Activated CD8-positive, alpha-beta memory T cell treated with anti-CD3 and anti-CD28 coated beads, Interleukin-2, amount 10 ng/mL, durations not matched to agents 7 days and 5 days (primary cell): Measurements from ENCODE around the gene DHRSX. TPM values are rescaled to one million over a fixed set of nuclear protein-coding genes. Genes with fewer than 3 reads are reported as not detected.
"Not testable (repeated sequence)": the region's sequence is repeated elsewhere in the genome, so short reads cannot be mapped to it uniquely, and the experiment has no call there.

Source experiments
- ATAC-seq: fragments of 150-1000 bp; cut with Tn5 transposase; one replicate; pipeline ENCODE4 v1.10.0; 2021; ENCODE audit warnings: moderate library complexity
- CTCF ChIA-PET: fragments of 350-600 bp; sonication (Branson Sonifier 250); formaldehyde crosslinking; loops from one replicate; lab custom pipeline; 2021; ENCODE audit warnings: antibody characterized with exemption; lab: Charles Lee
- DNase-seq: peaks from one replicate; pipeline ENCODE4 v3.0.0-alpha.2; 2020
- H3K27ac Mint-ChIP-seq: one replicate; pipeline ENCODE4 v1.8.0; 2021; ENCODE audit warnings: mild to moderate bottlenecking, mixed read lengths
- H3K27me3 Mint-ChIP-seq: one replicate; pipeline ENCODE4 v1.8.0; 2021; ENCODE audit warnings: mixed read lengths
- H3K36me3 Mint-ChIP-seq: one replicate; pipeline ENCODE4 v1.8.0; 2021; ENCODE audit warnings: mild to moderate bottlenecking, mixed read lengths
- H3K4me1 Mint-ChIP-seq: one replicate; pipeline ENCODE4 v1.8.0; 2021; ENCODE audit warnings: mixed read lengths
- H3K4me3 Mint-ChIP-seq: one replicate; pipeline ENCODE4 v1.8.0; 2021; ENCODE audit warnings: mild to moderate bottlenecking, moderate library complexity, mixed read lengths
- H3K9me3 Mint-ChIP-seq: one replicate; pipeline ENCODE4 v1.8.0; 2022; ENCODE audit warnings: low read depth, mixed read lengths
- total RNA-seq, 2 experiments: library from RNA; stranded (reverse); gene quantifications; one replicate each; pipeline ENCODE4 v1.2.3, GENCODE V29; 2021

DHRSX gene
- total RNA-seq, 2 experiments from 2014 or later: 21.1 to 22.5 TPM

DNA sequence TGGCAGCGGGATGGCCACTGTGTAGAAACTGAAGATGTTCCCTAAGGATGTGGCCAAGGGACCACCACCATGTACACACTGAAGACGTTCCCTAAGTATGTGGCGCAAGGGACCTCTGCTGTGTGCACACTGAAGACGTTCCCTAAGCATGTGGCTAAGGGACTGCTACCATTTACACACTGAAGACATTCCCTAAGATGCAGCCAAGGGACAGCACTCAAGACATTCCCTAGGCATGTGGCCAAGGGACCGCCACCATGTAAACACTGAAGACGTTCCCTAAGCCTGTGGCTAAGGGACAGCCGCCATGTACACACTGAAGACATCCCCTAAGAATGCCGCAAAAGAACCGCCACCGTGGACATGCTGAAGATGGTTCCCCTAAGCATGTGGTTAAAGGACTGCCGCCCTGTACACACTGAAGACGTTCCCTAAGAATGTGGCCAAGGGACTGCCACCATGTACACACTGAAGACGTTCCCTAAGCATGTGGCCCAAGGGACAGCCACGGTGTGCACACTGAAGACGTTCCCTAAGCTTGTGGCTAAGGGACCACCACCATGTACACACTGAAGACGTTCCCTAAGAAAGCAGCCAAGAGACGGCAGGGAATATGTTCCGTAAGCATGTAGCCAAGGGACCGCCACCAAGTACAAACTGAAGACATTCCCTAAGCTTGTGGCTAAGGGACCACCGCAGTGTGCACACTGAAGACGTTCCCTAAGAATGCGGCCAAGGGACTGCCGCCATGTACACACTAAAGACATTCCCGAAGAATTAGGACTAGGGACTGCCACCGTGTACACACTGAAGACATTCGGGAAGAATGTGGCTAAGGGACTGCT lies 43.3 kb downstream of the DHRSX start:
- Mint-ChIP-seq H3K4me1 (no peaks in the 10 kb centered on the region), H3K27ac (no peak overlapping the region), H3K4me3 (no peak overlapping the region), H3K9me3 (peaks cover 9% of the 10 kb centered on the region), H3K36me3 (peaks cover 13% of the 10 kb centered on the region), H3K27me3 (no peaks in the 10 kb centered on the region)
- CTCF ChIA-PET: no interaction called here
- ATAC-seq: no peak
- DNase-seq: no peak

DNA sequence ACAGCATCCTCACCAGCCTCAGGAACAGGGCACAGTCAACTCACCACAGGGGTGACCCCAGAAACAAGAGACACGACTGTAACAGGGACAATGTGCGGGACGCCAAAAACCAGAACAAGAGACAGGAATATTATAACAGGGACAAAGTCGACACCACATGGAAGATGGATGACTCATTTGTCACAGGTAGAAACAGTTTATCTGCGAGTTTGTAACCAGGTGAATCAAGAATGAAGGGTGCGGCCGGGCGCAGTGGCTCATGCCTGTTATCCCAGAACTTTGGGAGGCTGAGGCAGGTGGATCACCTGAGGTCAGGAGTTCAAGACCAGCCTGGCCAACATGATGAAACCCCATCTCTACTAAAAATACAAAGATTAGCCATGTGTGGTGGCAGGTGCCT lies 44.7 kb downstream of the DHRSX start:
- Mint-ChIP-seq H3K4me1 (peaks cover 11% of the 10 kb centered on the region), H3K36me3 (peaks cover 15% of the 10 kb centered on the region)
- H3K27ac Mint-ChIP-seq, ATAC-seq, H3K4me3 Mint-ChIP-seq, H3K9me3 Mint-ChIP-seq, CTCF ChIA-PET, H3K27me3 Mint-ChIP-seq, DNase-seq: not testable (repeated sequence)

DNA sequence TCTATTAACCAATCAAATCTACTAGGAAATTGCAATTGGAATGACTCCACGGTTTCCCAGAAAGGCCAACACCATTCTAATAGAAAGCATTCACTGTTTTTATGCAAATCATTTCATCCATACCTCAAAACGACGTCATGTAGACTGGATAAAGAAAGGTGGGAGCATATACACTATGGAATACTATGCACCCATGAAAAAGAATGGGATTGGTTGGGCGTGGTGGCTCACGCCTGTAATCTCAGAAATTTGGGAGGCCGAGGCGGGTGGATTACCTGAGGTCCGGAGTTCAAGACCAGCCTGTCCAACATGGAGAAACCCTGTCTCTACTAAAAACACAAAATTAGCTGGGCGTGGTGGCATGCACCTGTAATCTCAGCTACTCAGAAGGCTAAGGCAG lies 46.2 kb downstream of the DHRSX start:
- H3K27me3 Mint-ChIP-seq, CTCF ChIA-PET, H3K4me3 Mint-ChIP-seq, H3K27ac Mint-ChIP-seq, ATAC-seq, DNase-seq, H3K9me3 Mint-ChIP-seq: not testable (repeated sequence)
- Mint-ChIP-seq H3K4me1 (peaks cover 14% of the 10 kb centered on the region), H3K36me3 (peaks cover 15% of the 10 kb centered on the region)

DNA sequence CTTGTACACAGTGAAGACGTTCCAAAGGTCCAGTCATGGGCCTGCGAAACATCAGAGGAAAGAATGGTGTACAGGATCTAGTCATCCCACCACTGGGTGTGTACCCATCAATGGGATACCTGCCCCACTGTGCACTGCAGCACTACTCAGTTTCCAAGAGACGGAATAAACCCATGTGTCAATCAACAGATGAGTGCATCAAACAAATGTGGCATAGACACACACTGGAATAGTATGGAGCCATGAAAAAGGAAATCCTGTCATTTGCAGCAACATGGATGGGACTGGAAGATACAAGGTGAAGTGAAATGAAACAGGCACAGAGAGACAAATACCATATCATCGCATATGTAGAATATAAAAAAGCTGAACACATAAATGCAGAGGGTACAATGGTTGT lies 48.0 kb downstream of the DHRSX start:
- Mint-ChIP-seq H3K4me1 (peaks cover 14% of the 10 kb centered on the region), H3K4me3 (no peak overlapping the region), H3K36me3 (peaks cover 11% of the 10 kb centered on the region), H3K27ac (no peak overlapping the region), H3K27me3 (no peaks in the 10 kb centered on the region), H3K9me3 (peaks cover 5% of the 10 kb centered on the region)
- no peak for ATAC-seq
- DNase-seq: no peak
- CTCF ChIA-PET: no interaction called here

DNA sequence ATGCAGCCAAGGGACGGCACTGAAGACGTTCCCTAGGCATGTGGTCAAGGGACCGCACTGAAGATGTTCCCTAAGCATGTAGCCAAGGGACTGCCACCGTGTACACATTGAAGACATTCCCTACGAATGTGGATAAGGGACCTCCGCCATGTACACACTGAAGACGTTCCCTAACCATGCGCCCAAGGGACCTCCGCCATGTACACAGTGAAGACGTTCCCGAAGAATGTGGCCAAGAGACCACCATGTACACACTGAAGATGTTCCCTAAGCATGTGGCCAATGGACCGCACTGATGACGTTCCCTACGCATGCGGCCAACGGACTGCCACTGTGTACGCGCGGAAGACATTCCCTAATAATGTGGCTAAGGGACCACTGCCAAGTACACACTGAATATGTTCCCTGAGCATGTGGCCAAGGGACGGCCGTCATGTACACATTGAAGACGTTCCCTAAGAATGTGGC lies 48.4 kb downstream of the DHRSX start:
- CTCF ChIA-PET: no interaction called here
- H3K27me3 Mint-ChIP-seq: no peaks in the 10 kb centered on the region
- H3K36me3 Mint-ChIP-seq: peaks cover 14% of the 10 kb centered on the region
- no peak for DNase-seq
- ATAC-seq: no peak
- peaks cover 7% of the 10 kb centered on the region for H3K9me3 Mint-ChIP-seq
- H3K27ac Mint-ChIP-seq: no peak overlapping the region
- H3K4me1 Mint-ChIP-seq: peaks cover 14% of the 10 kb centered on the region
- H3K4me3 Mint-ChIP-seq: no peak overlapping the region

DNA sequence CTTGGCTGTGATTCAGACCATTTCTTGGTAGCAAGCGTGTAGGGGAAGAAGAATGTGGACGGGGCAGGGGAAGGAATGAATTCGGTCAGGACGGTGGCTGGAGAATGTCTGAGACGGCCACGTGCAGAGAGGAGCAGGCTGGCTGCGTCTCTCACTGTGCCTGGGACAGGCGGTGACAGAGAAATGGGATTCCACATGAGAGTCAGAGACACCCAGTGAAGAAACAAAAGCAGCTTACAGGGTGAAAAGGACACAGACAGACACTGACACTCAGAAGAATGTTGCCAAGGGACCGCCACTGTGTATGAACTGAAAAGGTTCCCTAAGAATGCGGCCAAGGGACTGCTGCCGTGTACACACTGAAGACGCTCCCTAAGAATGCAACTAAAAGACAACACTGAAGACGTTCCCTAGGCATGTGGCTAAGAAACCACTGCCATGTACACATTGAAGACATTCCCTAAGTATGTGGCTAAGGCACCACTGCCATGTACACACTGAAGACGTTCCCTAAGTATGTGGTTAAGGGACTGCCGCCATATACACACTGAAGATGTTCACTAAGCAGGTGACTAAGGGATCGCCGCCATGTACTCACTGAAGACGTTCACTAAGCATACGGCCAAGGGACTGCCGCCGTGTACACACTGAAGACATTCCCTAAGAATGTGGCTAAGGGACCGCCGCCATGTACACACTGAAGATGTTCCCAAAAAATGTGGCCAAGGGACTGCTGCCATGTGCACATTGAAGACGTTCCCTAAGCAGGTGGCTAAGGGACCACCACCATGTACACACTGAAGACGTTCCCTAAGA lies 49.1 kb downstream of the DHRSX start:
- no peak for DNase-seq
- Mint-ChIP-seq H3K9me3 (peaks cover 12% of the 10 kb centered on the region), H3K4me3 (no peak overlapping the region), H3K36me3 (peaks cover 15% of the 10 kb centered on the region), H3K27ac (no peak overlapping the region), H3K4me1 (peaks cover 14% of the 10 kb centered on the region), H3K27me3 (no peaks in the 10 kb centered on the region)
- ATAC-seq: no peak
- CTCF ChIA-PET: no interaction called here

DNA sequence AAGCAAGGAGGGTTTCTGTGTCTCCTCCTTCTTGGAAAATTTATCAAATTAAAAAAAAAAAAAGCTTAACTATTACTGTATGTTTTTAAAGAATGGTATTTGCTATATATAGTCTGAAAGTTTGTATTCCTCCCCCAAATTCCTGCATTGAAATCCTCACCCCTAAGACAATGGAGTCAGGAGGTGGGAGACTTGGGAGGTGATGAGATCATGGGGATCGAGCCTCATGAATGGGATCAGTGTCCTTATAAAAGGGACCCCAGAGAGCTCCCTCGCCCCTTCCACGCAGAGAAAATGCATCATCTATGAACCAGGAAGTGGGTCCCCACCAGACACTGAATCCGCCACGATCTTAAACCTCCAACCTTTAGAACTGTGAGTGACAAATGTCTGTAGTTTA lies 50.1 kb downstream of the DHRSX start:
- peaks cover 14% of the 10 kb centered on the region for H3K4me1 Mint-ChIP-seq
- H3K4me3 Mint-ChIP-seq: no peak overlapping the region
- H3K36me3 Mint-ChIP-seq: peaks cover 14% of the 10 kb centered on the region
- no peaks in the 10 kb centered on the region for H3K27me3 Mint-ChIP-seq
- ATAC-seq (no peak), DNase-seq (no peak)
- H3K27ac Mint-ChIP-seq: no peak overlapping the region
- CTCF ChIA-PET: no interaction called here
- peaks cover 16% of the 10 kb centered on the region for H3K9me3 Mint-ChIP-seq

DNA sequence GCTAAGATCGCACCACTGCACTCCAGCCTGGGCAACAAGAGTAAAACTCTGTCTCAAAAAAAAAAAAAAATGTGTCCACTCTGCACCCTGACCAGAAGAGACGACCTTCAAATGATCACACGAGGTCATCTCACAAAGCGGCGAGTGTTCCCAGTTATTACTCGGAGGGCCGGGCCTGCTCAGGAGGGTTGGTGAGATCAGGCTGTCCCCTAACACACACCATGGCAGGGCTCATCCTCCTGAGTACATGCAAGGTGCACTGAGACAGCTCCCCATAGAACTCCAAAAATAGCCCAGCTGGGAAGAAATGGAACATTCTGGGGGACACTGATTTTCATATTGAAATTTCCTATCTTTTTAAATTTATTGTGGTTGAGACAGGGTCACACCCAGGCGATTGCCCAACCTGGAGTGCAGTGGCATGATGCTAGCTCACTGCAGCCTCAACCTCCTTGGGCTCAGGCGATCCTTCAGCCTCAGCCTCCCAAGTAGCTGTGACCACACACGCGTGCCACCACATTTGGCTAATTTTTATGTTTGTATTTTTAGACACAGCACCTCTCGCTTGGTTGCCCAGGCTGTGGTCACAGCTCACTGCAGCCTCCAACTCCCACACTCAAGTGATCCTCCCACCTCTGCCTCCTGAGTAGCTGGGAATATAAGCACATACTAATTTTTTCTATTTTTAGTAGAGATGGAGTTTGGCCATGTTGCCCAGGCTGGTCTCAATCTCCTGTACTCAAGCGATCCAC lies 51.5 kb downstream of the DHRSX start:
- H3K9me3 Mint-ChIP-seq: peaks cover 16% of the 10 kb centered on the region
- peaks cover 14% of the 10 kb centered on the region for H3K4me1 Mint-ChIP-seq
- H3K27ac Mint-ChIP-seq: no peak overlapping the region
- DNase-seq (no peak), ATAC-seq (no peak)
- H3K27me3 Mint-ChIP-seq: no peaks in the 10 kb centered on the region
- no peak overlapping the region for H3K4me3 Mint-ChIP-seq
- CTCF ChIA-PET: no interaction called here
- H3K36me3 Mint-ChIP-seq: peaks cover 14% of the 10 kb centered on the region

DNA sequence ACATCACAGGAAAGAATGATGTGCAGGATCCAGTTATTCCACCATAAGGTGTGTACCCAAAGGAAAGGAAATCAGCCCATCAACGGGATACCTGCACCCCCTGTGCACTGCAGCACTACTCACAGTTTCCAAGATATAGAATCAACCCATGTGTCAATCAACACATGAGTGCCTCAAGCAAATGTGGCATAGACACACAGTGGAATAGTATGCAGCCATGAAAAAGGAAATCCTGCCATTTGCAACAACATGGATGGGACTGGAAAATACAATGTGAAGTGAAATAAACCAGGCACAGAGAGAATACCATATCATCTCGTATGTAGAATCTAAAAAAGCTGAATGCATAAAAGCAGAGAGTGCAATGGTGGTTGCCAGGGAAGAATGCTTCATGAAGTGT lies 53.3 kb downstream of the DHRSX start:
- Mint-ChIP-seq H3K27ac (no peak overlapping the region), H3K9me3 (peaks cover 11% of the 10 kb centered on the region), H3K4me3 (no peak overlapping the region), H3K27me3 (no peaks in the 10 kb centered on the region), H3K36me3 (peaks cover 11% of the 10 kb centered on the region), H3K4me1 (peaks cover 16% of the 10 kb centered on the region)
- ATAC-seq (no peak), DNase-seq (no peak)
- CTCF ChIA-PET: no interaction called here

DNA sequence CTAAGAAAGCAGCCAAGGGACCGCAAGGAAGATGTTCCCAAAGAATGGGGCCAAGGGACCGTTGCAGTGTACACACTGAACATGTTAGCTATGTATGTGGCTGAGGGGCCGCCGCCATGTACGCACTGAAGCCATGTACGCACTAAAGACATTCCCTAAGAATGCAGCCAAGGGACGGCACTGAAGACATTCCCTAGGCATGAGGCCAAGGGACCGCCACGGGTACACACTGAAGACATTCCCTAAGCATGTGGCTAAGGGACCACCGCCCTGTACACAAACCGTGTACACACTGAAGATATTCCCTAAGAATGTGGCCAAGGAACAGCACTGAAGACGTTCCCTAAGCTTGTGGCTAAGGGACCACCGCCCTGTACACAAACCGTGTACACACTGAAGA lies 54.0 kb downstream of the DHRSX start:
- Mint-ChIP-seq H3K27ac (no peak overlapping the region), H3K9me3 (peaks cover 11% of the 10 kb centered on the region), H3K4me3 (no peak overlapping the region), H3K4me1 (peaks cover 12% of the 10 kb centered on the region), H3K36me3 (peaks cover 8% of the 10 kb centered on the region), H3K27me3 (no peaks in the 10 kb centered on the region)
- CTCF ChIA-PET: no interaction called here
- no peak for ATAC-seq
- no peak for DNase-seq

DNA sequence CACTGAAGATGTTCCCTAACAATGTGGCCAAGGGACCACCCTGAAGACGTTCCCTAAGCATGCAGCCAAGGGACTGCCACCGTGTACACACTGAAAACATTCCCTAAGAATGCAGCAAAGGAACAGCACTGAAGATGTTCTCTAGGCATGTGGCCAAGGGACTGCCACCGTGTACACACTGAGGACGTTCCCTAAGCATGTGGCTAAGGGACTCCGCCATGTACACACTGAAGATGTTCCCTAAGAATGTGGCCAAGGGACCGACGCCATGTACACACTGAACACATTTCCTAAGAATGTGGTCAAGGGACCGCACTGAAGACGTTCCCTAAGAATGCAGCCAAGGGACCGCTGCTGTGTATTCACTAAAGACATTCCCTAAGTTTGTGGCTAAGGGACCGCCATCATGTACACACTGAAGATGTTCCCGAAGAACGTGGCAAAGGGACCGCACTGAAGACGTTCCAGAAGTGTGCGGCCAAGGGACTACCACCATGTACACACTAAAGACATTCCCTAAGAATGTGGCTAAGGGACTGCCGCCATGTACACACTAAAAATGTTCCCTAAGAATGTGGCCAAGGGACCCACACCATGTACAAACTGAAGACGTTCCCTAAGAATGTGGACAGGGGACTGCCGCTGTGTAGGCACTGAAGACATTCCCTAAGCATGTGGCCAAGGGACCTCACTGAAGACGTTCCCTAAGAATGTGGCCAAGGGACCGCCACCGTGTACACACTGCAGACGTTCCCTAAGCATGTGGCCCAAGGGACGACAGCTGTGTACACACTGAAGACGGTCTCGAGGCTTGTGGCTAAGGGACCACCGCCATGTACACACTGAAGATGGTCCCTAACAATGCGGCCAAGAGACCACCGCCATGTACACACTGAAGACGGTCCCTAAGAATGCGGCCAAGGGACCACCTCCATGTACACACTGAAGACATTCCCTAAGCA lies 54.8 kb downstream of the DHRSX start:
- Mint-ChIP-seq H3K36me3 (peaks cover 15% of the 10 kb centered on the region), H3K4me3 (no peak overlapping the region), H3K27me3 (no peaks in the 10 kb centered on the region), H3K9me3 (peaks cover 11% of the 10 kb centered on the region), H3K27ac (no peak overlapping the region), H3K4me1 (peaks cover 5% of the 10 kb centered on the region)
- ATAC-seq (no peak), DNase-seq (no peak)
- CTCF ChIA-PET: no interaction called here

DNA sequence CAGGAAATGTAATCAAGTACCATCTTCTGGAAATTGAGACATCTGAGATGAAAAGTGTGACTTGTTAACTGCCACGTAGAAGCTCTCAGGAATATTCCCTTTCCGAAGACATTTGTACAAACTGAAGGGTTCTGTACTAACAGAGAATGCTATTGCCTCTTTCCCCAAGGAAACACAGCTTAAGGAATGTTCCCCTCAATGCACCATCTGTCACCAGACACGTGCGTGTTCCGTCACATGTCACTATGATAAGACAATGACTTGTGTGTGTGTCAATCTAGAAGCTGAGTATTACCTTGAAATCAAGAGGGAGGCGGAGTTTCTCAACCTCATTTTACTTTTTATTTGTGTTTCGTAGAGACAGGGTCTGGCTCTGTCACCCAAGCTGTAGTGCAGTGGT lies 58.1 kb downstream of the DHRSX start:
- DNase-seq: no peak
- CTCF ChIA-PET: no interaction called here
- Mint-ChIP-seq H3K36me3 (peaks cover 30% of the 10 kb centered on the region), H3K4me1 (peaks cover 2% of the 10 kb centered on the region), H3K27ac (no peak overlapping the region), H3K4me3 (no peak overlapping the region), H3K9me3 (peaks cover 11% of the 10 kb centered on the region), H3K27me3 (no peaks in the 10 kb centered on the region)
- no peak for ATAC-seq
